ENCODE data around the gene PEX10.
"Not testable (repeated sequence)": the region's sequence is repeated elsewhere in the genome, so short reads cannot be mapped to it uniquely, and the experiment has no call there.

The PEX10 gene

DNA sequence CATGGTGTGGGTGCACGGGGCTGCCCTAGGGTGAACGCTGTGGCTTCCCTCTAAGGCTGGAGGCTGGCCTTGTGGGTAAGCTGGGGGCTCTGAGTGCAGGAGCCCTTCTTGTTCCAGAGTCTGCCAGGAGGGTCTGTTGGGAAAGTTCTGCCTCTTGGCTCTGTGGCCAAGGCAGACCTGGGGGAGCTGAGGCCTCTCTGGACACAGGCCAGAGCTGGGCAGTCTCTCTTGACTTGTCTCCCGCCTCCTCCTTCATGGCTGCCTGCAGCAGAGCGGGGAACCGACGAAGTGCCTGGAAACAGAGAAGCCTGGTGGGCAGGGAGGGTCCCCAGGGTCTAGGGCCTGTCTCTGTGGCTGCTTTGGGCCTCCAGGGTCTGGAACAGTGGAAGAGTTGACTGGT lies 30.3 kb upstream of the PEX10 start:
- no peak for DNase-seq

- DNase-seq = no peak
Observed at GRCh38 chr1:2441746-2442145, 29.4 kb upstream of the PEX10 start.

GRCh38 chr1:2440346-2440745 lies 28.0 kb upstream of the PEX10 start:
- DNase-seq = not testable (repeated sequence)

- DNase-seq = no peak
Observed at GRCh38 chr1:2439369-2439768, 27.0 kb upstream of the PEX10 start.

DNA sequence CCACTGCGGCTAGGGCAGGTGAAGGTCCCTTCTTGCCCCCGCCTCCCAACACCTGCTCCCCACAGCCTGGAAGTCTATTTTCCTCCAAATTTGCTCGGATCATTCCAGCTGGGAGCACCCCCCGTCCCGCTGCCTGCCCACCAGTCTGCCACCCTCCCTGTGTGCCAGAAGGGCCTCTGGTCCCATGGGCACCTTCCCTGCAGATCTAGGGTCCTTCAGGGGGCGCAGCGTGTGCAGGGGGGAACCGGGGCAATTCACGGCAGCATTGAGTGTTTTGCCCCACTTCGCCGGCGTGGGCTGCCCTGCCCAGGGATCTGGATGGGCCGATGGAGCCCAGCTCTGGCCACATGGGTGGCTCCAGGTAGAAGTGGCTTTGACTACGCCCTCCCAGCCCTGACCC lies 26.3 kb upstream of the PEX10 start:
- no peak for DNase-seq

- DNase-seq = peak; percentile 23
Observed at GRCh38 chr1:2438038-2438437, 25.7 kb upstream of the PEX10 start.

DNA sequence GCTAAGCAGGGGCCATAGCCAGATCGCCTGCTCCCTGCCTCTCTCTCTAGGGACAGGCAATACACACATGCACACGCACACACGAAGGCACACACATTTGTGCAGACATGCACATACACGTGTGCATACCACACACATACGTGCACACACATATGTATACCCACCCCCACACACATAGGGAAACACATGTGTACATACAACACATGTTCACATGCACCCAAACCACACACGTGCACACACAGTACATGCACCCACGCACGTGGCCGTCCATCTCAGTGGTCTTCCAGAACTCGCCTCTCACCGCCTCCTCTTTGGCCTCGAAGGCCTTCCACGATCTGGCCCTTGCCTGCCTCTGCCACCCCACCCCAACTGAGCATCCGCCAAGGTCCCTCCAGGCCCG lies 25.3 kb upstream of the PEX10 start:
- DNase-seq = no peak

DNA sequence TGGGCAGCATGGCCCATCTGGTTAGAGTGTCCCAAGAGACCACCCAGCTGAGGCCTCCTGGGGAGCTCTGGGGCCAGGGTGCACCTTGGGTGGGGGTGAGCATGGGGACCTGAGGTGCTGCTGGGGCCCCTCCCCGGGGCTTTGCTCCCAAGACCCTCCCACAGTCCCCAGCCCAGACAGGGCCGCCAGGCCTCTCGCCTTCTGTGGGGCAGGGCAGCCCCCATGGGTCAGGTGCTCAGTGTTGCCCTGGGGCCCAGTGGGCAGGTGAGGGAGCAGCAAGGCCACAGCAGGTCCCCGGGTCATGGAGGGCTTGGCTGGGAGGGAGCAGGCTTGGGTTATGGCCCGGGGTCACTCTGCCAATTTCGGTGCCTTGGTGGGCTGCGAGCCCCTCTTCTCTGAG lies 24.5 kb upstream of the PEX10 start:
- DNase-seq = no peak

GRCh38 chr1:2435746-2436355 lies 23.5 kb upstream of the PEX10 start:
- no peak for DNase-seq

- no peak for DNase-seq
Observed at GRCh38 chr1:2435091-2435490, 22.7 kb upstream of the PEX10 start.

DNA sequence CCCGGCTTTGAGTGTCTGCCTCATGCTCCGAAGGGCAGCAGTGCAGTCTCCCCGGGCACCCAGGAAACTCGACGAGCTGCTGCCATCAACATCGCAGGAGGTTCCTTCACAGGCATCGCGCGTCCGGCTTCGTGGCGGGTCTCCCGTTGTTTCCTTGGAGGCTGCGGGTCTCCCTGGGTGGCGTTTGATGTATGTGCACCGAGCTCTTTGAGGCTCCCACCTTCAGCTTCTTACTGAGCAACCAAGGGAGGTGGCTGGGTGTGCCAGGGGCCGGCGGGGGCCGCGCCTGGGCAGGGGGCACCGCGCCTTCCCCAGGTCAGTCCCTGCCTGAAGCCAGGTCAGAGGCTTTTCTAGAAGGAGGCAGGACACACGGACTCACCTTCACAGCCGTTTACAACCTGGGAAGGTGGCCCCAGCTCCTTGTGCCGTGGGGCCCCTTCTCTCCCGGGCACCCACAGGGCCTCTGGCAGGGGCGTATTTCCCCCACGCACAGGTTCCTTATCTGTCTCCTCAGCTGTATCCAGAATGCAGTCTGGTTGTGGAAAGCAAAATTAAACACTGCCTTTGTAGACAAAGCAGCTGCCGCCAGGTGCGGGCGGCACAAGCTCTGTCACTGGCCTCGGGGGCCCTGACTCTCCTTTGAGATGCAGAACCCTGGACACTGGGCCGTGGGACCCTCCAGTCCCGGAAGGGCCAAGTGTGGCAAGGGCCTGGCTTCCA lies 21.7 kb upstream of the PEX10 start:
- no peak for DNase-seq

DNA sequence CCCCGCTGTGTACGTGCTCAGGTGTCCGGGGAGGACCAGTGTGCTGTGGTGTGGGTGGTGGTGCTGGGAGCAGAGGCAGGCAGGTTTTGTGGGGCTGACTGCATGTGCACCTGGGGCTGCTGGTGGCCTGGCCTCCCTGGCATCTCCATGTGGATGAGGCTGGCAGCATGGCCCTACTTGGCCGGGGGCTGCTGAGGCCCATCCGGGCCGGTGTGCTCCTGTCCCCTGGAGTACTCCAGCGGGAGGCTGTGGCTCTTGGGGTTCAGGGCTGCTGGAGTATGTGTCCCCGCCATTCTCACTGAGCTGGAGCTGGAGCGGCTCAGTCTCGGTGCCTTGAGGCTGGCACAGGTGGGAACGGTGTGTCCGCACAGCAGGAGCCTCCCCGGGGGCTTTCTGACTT lies 20.8 kb upstream of the PEX10 start:
- no peak for DNase-seq

GRCh38 chr1:2432441-2432844 lies 20.1 kb upstream of the PEX10 start:
- no peak for DNase-seq

DNA sequence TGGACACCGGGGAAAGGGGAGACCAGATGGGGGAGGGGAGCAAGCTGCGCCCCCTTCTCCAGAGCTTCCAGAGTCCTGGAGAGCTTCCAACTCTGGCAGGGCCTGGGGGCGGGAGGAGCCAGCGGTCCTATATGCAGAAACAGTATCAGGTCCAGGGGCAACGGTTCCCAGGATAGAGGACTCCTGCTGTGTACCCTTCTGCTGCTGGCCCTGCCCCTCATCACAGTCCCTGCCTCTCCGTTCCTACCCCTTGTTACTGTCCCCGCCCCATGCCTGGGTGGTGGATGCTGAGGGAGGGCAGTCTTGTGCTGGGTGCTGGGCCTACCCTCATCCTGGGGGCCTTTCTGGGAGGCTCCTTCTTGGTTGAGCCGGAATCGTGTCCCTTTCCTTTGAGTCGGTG lies 19.2 kb upstream of the PEX10 start:
- DNase-seq = peak; percentile 55

- DNase-seq = peak; percentile 73
Observed at GRCh38 chr1:2431103-2431502, 18.7 kb upstream of the PEX10 start.

GRCh38 chr1:2430592-2430973 lies 18.2 kb upstream of the PEX10 start:
- DNase-seq = no peak

DNA sequence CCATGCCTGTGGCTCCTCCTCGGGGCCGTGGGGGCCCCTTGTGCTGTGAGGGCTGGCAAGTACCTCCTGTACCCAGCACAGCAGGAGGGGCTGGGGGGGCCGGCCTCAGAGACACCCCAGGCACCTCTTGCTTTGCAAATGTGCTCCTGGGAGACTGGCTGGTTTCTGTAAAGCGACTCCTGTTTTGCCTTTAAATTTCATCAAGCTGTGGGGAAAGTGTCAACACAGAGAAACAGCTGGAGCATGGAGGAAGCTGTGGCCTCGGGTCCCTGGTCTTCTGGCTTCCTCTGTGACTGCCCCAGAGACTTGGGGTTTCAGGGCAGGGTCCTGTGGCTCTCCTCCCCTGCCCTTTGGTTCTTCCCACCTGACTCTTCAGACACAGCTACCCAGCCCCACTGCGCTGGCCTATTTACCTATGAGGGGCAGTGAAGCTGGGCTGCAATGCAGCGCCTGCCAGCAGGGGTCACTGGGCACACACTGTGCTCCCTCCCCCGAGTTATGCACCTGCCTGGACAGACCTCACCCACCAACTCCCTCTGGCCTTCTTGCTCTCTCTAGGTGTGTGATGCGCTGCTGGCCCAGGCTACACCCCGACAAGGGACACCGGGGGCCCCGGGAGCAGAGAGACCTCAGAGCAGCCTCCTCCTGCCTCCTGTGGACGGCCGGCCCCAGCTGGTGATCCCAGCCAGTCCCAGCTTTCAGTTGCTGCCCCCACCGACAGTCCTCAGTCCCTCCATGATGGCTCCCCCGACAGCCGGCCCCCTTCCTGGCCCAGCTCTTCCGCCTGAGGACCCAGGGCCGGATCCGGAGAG lies 17.6 kb upstream of the PEX10 start:
- DNase-seq = no peak

GRCh38 chr1:2428490-2428889 lies 16.1 kb upstream of the PEX10 start:
- no peak for DNase-seq

DNA sequence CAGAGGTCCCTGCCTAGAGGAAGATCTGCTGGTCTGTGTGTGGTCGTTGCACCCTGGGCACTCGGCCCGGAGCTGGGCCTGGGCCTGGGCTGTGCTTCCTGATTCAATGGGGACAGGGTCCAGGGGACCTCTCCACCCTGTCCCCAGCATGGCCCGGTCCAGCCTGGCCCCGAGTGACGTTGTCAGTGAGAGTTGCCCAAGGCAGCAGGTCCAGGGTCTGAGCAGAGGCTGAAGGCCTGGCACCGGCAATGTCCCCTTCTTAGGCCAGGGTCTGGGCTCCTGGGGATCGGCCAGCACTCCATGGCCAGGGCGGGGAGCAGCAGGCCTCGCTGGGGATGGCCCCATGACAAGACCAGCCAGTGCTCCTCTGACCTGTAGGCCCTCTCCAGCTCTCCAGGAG lies 15.6 kb upstream of the PEX10 start:
- DNase-seq = no peak

DNA sequence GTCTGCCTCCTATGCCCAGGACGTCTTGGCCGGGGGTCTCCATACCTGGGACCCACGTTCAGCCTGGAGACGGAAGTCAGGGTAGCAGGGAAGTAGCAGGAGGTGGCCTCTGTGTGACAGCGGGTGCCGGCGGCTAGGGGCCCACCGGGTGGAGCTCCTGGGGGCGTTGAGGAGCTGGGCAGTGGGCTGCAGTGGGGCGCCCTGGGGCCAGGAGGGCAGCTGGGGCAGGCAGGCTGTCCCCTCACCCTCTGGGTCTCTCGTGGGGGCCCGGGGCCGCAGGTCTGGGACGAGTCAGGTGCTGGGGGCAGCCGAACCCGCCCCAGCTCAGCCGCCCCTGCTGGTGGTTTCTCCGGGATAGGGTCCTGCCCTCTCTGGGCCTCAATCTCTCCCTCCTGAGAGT lies 14.7 kb upstream of the PEX10 start:
- DNase-seq = no peak

GRCh38 chr1:2426540-2426939 lies 14.2 kb upstream of the PEX10 start:
- DNase-seq = no peak

DNA sequence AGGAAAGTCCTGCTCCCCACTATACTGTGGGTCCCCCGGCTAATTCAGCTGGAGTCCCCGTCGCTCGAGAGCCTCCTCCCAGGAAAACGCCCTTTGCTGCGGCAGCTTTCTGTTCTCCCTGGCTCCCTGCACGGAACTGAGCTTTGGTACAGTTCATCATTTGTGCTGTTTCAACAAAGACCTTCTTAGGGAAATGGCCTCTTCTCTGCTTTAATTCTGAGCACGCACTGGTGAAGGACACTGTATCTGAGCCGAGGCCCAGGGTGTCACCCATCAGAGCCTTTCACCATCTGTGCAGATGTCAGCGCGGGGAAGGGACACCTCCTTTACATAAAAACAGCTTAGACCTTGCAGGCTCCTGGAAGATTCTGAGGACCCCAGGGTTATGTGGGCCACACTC lies 13.5 kb upstream of the PEX10 start:
- no peak for DNase-seq

GRCh38 chr1:2422523-2422922 lies 10.2 kb upstream of the PEX10 start:
- DNase-seq = no peak

DNA sequence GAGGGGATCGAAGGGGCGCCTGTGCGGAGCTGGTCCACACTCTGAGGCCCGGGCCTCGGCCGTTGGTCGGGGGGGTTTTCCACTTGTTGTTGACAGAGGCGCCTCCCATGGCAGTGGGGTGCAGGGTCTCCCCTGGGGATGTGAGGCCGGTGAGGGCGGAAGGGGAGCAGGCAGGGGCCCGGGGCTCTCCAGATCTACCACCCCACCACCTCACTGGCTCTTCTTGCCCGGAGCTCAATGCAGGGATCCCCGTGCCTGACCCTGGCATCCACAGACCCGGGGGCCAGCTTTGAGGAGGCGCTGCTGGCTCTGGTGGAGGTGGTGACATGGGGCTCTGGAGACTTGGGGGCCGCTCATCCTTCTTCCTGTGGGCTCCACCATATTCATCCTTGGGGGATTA lies 7.1 kb upstream of the PEX10 start:
- no peak for DNase-seq
